ENCODE data around the gene RCAN1. TPM values are rescaled to one million over a fixed set of nuclear protein-coding genes. Genes with fewer than 3 reads are reported as not detected.
A peak's percentile ranks its signal among the peaks of the same experiment; 100 is the strongest.

The RCAN1 gene
- total RNA-seq, 1 donor from 2014 or later = 22.1 TPM

DNA sequence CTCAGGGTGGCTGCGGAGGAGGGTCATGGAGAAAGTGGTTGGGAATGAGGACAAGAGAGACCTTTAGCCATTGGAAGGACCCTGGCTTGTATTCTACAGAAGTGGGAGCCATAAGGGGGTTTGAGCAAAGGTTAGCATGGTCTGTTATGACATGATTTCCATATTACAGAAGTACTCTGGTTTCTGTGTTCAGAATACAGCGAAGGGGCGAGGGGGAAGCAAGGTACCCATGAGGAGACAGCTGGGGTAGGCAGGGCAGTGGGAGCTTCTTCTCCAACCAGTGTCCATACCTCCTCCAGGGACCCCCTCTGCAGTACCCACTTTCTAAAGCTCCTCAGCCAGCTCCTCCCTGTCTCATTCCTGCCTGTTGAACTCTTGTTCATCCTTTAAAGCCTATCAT, 81.0 kb downstream of the RCAN1 start:
- TF ChIP-seq, protein P1, sequence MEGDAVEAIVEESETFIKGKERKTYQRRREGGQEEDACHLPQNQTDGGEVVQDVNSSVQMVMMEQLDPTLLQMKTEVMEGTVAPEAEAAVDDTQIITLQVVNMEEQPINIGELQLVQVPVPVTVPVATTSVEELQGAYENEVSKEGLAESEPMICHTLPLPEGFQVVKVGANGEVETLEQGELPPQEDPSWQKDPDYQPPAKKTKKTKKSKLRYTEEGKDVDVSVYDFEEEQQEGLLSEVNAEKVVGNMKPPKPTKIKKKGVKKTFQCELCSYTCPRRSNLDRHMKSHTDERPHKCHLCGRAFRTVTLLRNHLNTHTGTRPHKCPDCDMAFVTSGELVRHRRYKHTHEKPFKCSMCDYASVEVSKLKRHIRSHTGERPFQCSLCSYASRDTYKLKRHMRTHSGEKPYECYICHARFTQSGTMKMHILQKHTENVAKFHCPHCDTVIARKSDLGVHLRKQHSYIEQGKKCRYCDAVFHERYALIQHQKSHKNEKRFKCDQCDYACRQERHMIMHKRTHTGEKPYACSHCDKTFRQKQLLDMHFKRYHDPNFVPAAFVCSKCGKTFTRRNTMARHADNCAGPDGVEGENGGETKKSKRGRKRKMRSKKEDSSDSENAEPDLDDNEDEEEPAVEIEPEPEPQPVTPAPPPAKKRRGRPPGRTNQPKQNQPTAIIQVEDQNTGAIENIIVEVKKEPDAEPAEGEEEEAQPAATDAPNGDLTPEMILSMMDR (IDR thresholded peaks at IDR 0.05; ENCODE audit: insufficient read depth, low read length, severe bottlenecking) = no peak
- Histone ChIP-seq H3K36me3 (ENCODE audit: control insufficient read depth, insufficient read depth, low read length) (no peaks in the 10 kb centered on the region), H3K27me3 (ENCODE audit: control insufficient read depth, insufficient read depth, low read length) (no peaks in the 10 kb centered on the region), H3K4me3 (ENCODE audit: low read depth, low read length) (no peak overlapping the region)
- FAIRE-seq (no peak), DNase-seq (ENCODE audit: low read depth) (no peak)

DNA sequence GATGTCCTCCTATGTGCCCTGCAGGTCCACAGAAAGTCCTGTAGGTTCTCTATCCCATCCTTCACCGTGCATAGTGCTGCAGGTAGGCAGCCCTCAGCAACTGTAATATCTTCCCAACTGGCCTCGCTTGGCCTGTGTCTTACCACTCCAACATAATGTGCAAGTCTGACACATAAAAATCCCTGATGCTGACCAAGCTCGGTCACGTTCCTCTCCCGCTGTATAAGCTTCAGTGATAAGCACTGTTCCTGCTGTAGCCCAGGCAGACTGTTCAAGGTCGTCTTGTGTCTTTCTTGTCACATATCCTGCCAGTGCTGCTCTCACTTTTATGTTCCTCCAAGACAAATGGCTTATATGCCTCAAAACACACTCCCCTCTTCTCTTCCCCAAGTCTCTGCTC, 83.5 kb downstream of the RCAN1 start:
- no peak for DNase-seq (ENCODE audit: low read depth)
- TF ChIP-seq, protein P1 (IDR thresholded peaks at IDR 0.05; ENCODE audit: insufficient read depth, low read length, severe bottlenecking) = no peak
- Histone ChIP-seq H3K4me3 (ENCODE audit: low read depth, low read length) (no peak overlapping the region), H3K36me3 (ENCODE audit: control insufficient read depth, insufficient read depth, low read length) (no peaks in the 10 kb centered on the region), H3K27me3 (ENCODE audit: control insufficient read depth, insufficient read depth, low read length) (no peaks in the 10 kb centered on the region)
- no peak for FAIRE-seq

DNA sequence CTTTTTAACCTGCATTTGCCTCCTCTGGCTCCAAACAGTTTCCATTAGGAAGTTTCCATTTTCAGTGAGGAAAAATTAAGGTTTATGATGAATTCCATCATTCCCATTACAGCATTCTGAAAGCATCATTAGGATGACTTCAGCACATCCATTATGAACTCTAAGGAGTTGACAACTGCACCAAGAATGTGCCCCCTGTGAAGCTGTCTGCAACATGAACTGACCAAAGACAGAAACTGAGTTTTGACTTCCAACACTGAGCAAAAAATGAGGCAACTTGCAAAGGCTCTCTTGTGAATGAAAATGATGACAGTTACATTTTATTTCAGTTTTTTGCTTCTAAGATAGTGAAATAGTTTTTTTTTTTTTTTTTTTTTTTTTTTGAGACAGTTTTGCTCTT, 84.7 kb downstream of the RCAN1 start:
- FAIRE-seq (no peak), DNase-seq (ENCODE audit: low read depth) (no peak)
- Histone ChIP-seq H3K27me3 (ENCODE audit: control insufficient read depth, insufficient read depth, low read length) (no peaks in the 10 kb centered on the region), H3K4me3 (ENCODE audit: low read depth, low read length) (no peak overlapping the region), H3K36me3 (ENCODE audit: control insufficient read depth, insufficient read depth, low read length) (no peaks in the 10 kb centered on the region)
- TF ChIP-seq, protein P1 (IDR thresholded peaks at IDR 0.05; ENCODE audit: insufficient read depth, low read length, severe bottlenecking) = no peak

DNA sequence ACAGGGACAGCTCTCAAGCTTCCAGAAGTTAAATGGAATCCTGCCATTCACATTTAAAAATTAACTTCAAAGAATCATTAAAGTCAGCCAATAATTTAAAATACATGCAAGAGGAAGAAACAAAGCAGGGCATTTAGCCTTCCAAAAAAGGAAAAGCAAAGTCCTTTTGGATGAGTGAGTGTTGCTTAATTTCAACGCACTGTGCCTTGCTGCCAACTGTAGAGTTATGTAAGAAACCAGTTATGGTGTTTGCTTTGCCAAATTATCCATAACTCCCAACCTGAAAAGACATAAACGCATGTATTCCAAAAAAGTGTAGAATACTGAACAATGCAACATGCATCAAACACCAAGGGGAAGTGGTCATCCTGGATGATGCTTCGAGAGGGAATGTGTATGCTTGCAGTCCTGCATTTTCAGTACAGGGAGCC, 86.8 kb downstream of the RCAN1 start:
- FAIRE-seq = no peak
- TF ChIP-seq, protein P1 (IDR thresholded peaks at IDR 0.05; ENCODE audit: insufficient read depth, low read length, severe bottlenecking) = no peak
- Histone ChIP-seq H3K27me3 (ENCODE audit: control insufficient read depth, insufficient read depth, low read length) (no peaks in the 10 kb centered on the region), H3K36me3 (ENCODE audit: control insufficient read depth, insufficient read depth, low read length) (peaks cover 4% of the 10 kb centered on the region), H3K4me3 (ENCODE audit: low read depth, low read length) (no peak overlapping the region)
- no peak for DNase-seq (ENCODE audit: low read depth)

DNA sequence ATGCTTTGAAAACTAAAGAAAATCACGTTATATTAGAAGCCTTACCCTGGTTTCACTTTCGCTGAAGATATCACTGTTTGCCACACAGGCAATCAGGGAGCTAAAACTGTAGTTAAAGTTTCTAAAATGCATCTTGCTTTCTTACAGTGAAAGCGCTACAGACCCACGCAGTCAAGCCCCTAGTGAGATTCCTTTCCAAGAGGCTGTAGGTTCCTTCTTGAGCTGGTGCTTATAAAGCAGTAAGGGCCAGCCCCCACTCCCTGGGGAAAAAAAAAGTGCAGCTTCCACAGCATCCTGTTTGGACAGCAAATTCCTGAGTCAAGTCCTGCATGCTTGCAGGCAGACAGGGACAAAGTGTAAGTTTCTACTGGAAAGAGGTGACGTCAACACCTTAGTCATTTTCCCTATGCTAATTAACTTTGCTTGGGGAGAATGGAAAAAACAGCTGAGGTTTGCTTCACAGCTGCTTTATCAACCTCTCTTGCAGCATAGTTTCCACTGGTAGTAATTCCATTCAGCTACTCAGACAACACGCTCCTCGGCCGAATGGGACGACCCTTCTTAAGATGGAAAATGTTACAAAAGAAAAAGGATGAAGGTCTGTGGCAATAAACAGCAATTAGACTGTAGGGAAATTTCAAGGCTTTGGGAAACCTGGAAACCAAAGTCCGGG, 88.2 kb downstream of the RCAN1 start:
- DNase-seq (ENCODE audit: low read depth) = peak; percentile 99

More for the DNA sequence above, 88.2 kb downstream of the RCAN1 start:
- Histone ChIP-seq H3K4me3 (ENCODE audit: low read depth, low read length) (peak overlapping the region; percentile 44), H3K27me3 (ENCODE audit: control insufficient read depth, insufficient read depth, low read length) (no peaks in the 10 kb centered on the region), H3K36me3 (ENCODE audit: control insufficient read depth, insufficient read depth, low read length) (peaks cover 8% of the 10 kb centered on the region)
- TF ChIP-seq, protein P1 (IDR thresholded peaks at IDR 0.05; ENCODE audit: insufficient read depth, low read length, severe bottlenecking) = no peak
- peak; percentile 95 for FAIRE-seq
